ENCODE data around the gene GARNL3. TPM values are rescaled to one million over a fixed set of nuclear protein-coding genes. Genes with fewer than 3 reads are reported as not detected.

GARNL3 gene
- polyA plus RNA-seq, 1 donor from 2014 or later: 20.0 TPM

DNA sequence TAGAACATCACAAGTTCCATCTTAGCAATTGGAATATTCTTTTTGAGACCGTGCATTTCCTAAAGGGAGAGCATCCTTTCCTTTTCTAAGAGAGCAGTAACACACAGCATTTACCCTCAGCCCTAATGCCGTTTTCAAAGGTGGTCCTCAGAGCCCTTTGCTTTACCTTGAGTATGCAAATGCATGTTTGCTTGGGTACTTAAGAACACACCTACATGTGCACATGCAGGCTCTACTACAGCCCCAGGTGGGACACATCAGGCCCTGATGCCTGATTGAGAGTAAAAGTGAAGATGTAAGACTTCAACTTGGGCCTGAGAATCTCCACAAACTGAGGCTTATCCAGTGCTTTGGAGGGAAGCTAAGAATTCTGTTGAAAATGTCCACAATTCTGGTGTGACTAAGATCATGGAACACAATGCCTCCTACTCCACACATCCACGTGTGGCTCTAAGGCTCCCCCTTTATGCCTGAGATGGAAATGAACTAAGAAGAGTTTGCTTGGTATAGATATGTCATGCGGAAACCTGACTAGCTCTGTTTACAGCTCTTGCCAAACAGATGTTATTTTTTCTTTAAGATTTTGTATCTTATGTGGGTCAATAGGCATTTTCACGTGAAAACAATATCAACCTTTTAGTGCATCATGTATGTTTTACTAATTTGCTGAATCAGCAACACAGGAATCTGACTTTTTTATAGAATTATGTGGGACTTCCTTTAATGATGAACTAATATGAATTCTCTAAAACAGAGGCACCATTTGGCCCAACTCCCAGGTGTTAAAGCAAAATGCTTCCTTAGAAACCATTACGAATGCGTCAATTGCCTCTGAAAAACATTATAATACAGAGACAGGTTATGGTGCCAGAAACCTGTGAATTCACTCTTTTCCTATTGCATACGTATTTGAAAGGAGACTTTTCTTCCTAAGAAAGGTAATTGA is 83.5 kb downstream of the GARNL3 start:
- Histone ChIP-seq H3K36me3 (ENCODE audit: insufficient read depth, low read length) (no peaks in the 10 kb centered on the region), H3K4me3 (ENCODE audit: low read length) (no peak overlapping the region), H3K4me2 (ENCODE audit: low read length) (no peak overlapping the region), H3K27ac (ENCODE audit: low read length) (no peak overlapping the region), H3K79me2 (replicated peaks; ENCODE audit: insufficient read depth, low read length) (no peaks in the 10 kb centered on the region), H2AFZ (ENCODE audit: low read depth, low read length) (no peak overlapping the region), H3F3A (ENCODE audit: insufficient read depth, low read length, poor library complexity, severe bottlenecking) (no peaks in the 10 kb centered on the region), H3K27me3 (ENCODE audit: insufficient read depth, low read depth, low read length) (no peaks in the 10 kb centered on the region), H3K9me3 (ENCODE audit: low read length) (no peaks in the 10 kb centered on the region), H4K20me1 (ENCODE audit: insufficient read depth) (no peaks in the 10 kb centered on the region), H3K9ac (ENCODE audit: low read length) (no peak overlapping the region), H3K9me2 (ENCODE audit: insufficient read depth, low read length) (no peaks in the 10 kb centered on the region)
- TF ChIP-seq POLR2AphosphoS5 (IDR thresholded peaks at IDR 0.05): no peak
- TF ChIP-seq, protein P1, sequence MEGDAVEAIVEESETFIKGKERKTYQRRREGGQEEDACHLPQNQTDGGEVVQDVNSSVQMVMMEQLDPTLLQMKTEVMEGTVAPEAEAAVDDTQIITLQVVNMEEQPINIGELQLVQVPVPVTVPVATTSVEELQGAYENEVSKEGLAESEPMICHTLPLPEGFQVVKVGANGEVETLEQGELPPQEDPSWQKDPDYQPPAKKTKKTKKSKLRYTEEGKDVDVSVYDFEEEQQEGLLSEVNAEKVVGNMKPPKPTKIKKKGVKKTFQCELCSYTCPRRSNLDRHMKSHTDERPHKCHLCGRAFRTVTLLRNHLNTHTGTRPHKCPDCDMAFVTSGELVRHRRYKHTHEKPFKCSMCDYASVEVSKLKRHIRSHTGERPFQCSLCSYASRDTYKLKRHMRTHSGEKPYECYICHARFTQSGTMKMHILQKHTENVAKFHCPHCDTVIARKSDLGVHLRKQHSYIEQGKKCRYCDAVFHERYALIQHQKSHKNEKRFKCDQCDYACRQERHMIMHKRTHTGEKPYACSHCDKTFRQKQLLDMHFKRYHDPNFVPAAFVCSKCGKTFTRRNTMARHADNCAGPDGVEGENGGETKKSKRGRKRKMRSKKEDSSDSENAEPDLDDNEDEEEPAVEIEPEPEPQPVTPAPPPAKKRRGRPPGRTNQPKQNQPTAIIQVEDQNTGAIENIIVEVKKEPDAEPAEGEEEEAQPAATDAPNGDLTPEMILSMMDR (IDR thresholded peaks at IDR 0.05; ENCODE audit: poor library complexity, severe bottlenecking): peak; percentile 54
- peak; percentile 54 for TF ChIP-seq RAD21 (conservative IDR thresholded peaks at IDR 0.05)
- no peak for TF ChIP-seq MXI1 (conservative IDR thresholded peaks at IDR 0.05; ENCODE audit: poor library complexity, severe bottlenecking)
- peak; percentile 50 for TF ChIP-seq SMC3 (conservative IDR thresholded peaks at IDR 0.05; ENCODE audit: poor library complexity)

GRCh38 chr9:127349483-127350113 is 85.0 kb downstream of the GARNL3 start:
- Histone ChIP-seq H3K36me3 (ENCODE audit: insufficient read depth, low read length) (no peaks in the 10 kb centered on the region), H3K9me3 (ENCODE audit: low read length) (no peaks in the 10 kb centered on the region), H3F3A (ENCODE audit: insufficient read depth, low read length, poor library complexity, severe bottlenecking) (no peaks in the 10 kb centered on the region), H3K9me2 (ENCODE audit: insufficient read depth, low read length) (no peaks in the 10 kb centered on the region), H3K4me3 (ENCODE audit: low read length) (no peak overlapping the region), H3K9ac (ENCODE audit: low read length) (no peak overlapping the region), H3K27me3 (ENCODE audit: insufficient read depth, low read depth, low read length) (no peaks in the 10 kb centered on the region), H3K27ac (ENCODE audit: low read length) (no peak overlapping the region), H4K20me1 (ENCODE audit: insufficient read depth) (no peaks in the 10 kb centered on the region), H2AFZ (ENCODE audit: low read depth, low read length) (no peak overlapping the region), H3K4me2 (ENCODE audit: low read length) (no peak overlapping the region), H3K79me2 (replicated peaks; ENCODE audit: insufficient read depth, low read length) (no peaks in the 10 kb centered on the region)
- TF ChIP-seq RAD21 (conservative IDR thresholded peaks at IDR 0.05): no peak
- no peak for TF ChIP-seq TAF1 (IDR thresholded peaks at IDR 0.05; ENCODE audit: low read depth)
- TF ChIP-seq, protein P2, sequence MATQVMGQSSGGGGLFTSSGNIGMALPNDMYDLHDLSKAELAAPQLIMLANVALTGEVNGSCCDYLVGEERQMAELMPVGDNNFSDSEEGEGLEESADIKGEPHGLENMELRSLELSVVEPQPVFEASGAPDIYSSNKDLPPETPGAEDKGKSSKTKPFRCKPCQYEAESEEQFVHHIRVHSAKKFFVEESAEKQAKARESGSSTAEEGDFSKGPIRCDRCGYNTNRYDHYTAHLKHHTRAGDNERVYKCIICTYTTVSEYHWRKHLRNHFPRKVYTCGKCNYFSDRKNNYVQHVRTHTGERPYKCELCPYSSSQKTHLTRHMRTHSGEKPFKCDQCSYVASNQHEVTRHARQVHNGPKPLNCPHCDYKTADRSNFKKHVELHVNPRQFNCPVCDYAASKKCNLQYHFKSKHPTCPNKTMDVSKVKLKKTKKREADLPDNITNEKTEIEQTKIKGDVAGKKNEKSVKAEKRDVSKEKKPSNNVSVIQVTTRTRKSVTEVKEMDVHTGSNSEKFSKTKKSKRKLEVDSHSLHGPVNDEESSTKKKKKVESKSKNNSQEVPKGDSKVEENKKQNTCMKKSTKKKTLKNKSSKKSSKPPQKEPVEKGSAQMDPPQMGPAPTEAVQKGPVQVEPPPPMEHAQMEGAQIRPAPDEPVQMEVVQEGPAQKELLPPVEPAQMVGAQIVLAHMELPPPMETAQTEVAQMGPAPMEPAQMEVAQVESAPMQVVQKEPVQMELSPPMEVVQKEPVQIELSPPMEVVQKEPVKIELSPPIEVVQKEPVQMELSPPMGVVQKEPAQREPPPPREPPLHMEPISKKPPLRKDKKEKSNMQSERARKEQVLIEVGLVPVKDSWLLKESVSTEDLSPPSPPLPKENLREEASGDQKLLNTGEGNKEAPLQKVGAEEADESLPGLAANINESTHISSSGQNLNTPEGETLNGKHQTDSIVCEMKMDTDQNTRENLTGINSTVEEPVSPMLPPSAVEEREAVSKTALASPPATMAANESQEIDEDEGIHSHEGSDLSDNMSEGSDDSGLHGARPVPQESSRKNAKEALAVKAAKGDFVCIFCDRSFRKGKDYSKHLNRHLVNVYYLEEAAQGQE (IDR thresholded peaks at IDR 0.05; ENCODE audit: borderline replicate concordance): no peak
- no peak for TF ChIP-seq POLR2AphosphoS5 (IDR thresholded peaks at IDR 0.05)
- no peak for TF ChIP-seq EZH2 (IDR thresholded peaks at IDR 0.05; ENCODE audit: borderline replicate concordance, insufficient read depth, low read length, poor library complexity, severe bottlenecking)
- no peak for TF ChIP-seq EP300 (conservative IDR thresholded peaks at IDR 0.05; ENCODE audit: poor library complexity, severe bottlenecking)
- no peak for TF ChIP-seq MXI1 (conservative IDR thresholded peaks at IDR 0.05; ENCODE audit: poor library complexity, severe bottlenecking)
- TF ChIP-seq, protein P1 (IDR thresholded peaks at IDR 0.05; ENCODE audit: poor library complexity, severe bottlenecking): no peak
- no peak for TF ChIP-seq SMC3 (conservative IDR thresholded peaks at IDR 0.05; ENCODE audit: poor library complexity)

Measured in neural cell (in vitro differentiated cells).